ENCODE measurements around the gene UST. TPM values are rescaled to one million over a fixed set of nuclear protein-coding genes. Genes with fewer than 3 reads are reported as not detected.
"Not testable (repeated sequence)": the region's sequence is repeated elsewhere in the genome, so short reads cannot be mapped to it uniquely, and the experiment has no call there.

UST gene
- polyA plus RNA-seq, 3 donors, result 9.9 to 12.9 (median 10.8) TPM

DNA sequence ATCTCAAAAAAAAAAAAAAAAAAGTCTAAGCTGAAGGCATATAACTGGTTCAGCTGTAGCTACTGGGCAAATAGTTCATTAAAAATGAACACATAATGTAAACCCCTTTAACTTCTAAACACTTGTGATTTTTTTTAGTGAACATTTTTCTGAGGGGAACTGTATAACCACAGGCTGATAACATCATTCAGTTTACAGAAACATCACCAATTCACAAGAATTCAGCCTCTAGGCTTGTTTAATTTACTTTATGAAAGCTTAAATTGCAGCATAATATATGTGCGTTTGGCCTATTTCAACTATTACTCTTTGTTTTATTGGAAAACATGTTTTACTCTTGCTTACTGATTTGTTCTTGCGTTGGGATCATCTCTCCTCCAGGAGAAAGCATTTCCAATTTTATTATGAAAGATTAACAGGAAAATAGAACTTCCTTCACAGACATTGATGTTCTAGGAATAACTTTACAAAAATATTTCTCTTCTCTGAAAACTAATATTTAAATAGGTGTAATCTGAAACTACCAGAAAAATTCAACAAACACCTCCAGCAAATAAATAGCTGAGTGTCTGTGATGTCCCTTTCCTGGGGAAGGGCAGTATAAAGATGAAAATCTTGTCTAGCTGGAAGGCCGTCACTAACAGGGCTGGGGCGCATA, 284.5 kb downstream of the UST start:
- DNase-seq (ENCODE audit: extremely low read depth in 1 of 11, low read depth in 9 of 11, low spot score in 4 of 11), result no peak

- DNase-seq (ENCODE audit: extremely low read depth in 1 of 11, low read depth in 9 of 11, low spot score in 4 of 11), result no peak
These were observed 285.2 kb downstream of the UST start for GRCh38 chr6:149031859-149032598.

DNA sequence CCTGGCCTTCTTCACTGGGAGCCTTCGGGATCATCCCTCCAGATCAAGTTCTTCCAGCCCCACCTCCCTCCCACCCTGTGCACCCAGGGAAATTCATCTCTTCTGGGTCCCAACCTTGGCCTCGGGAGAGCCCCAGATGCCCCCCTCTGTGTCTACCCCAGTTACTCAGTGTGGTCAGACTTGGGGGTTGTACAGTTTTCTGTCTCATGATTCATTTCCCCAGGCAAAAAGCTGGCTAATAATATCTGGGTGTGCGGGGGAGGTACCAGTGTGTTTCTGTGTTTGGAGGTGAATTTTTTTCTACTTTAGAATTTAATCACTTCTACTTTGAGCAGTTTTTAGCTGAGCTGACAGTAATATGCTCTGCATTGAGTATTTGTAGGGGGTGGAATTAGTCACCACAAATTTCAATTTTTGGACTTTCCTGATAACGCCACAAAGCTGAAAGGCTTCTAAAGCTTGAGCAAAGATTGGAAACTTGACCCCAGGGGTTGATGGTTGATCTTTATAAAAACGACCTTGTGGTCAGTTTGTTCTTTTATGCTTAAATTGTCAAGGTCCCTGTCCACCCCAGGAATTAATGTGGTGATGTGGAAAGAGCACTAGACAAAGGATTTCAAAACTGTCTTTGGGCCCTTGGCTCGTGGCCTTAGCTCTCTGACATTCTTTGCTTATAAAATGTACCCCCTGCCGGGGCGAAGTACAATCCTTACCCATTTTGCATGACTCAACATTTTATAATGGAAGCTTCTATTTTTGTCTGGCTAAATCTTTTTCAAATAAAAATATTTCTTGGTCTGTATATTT, 286.0 kb downstream of the UST start:
- no peak for DNase-seq (ENCODE audit: extremely low read depth in 1 of 11, low read depth in 9 of 11, low spot score in 4 of 11)

DNA sequence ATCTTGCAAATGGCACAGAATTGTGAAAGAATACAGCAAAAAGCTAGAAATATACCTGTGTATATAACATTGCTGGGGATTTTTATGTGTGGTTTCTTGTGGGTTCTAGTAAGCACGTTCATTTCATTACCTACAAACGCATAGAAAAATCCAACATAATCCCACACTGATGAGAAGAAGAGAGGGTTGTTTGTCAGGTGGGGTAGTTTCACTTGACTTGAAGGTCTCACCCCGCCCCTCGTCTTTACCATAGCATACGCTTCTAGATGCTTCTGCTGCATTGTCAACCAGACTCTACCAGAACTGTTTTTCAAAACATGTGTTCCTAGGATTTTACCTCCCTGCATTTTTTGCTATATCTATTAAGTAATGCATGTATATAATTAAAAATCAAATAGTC, 286.6 kb downstream of the UST start:
- no peak for DNase-seq (ENCODE audit: extremely low read depth in 1 of 11, low read depth in 9 of 11, low spot score in 4 of 11)

DNA sequence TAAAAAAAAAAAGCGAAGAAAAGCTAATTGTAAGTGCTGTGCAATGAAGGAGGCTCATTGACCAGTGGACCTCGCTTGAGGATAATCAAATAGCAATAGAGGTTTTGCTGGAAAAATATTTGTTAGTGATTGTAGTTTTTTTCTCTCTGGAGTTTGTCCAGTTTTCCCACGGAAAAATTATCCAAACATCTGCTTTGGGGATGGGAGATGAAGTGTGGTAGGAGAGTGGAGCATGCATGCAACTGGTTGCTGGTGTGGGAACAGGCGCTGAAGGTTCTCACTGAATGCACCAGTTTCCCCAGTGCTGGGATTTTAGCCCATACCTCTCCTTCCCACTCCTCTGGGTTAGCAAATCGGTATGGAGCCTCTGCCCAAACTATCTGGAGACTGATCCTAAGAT, 288.9 kb downstream of the UST start:
- DNase-seq (ENCODE audit: extremely low read depth in 1 of 11, low read depth in 9 of 11, low spot score in 4 of 11), result no peak

GRCh38 chr6:149037051-149037671, 290.3 kb downstream of the UST start:
- peak in 4 of 11 donors; percentile 52 to 63 (median 58) for DNase-seq (ENCODE audit: extremely low read depth in 1 of 11, low read depth in 9 of 11, low spot score in 4 of 11)

- not testable (repeated sequence) for DNase-seq (ENCODE audit: extremely low read depth in 1 of 11, low read depth in 9 of 11, low spot score in 4 of 11)
These were observed 292.2 kb downstream of the UST start for GRCh38 chr6:149039025-149039424.

- no peak for DNase-seq (ENCODE audit: extremely low read depth in 1 of 11, low read depth in 9 of 11, low spot score in 4 of 11)
These were observed 295.1 kb downstream of the UST start for GRCh38 chr6:149041953-149042352.

DNA sequence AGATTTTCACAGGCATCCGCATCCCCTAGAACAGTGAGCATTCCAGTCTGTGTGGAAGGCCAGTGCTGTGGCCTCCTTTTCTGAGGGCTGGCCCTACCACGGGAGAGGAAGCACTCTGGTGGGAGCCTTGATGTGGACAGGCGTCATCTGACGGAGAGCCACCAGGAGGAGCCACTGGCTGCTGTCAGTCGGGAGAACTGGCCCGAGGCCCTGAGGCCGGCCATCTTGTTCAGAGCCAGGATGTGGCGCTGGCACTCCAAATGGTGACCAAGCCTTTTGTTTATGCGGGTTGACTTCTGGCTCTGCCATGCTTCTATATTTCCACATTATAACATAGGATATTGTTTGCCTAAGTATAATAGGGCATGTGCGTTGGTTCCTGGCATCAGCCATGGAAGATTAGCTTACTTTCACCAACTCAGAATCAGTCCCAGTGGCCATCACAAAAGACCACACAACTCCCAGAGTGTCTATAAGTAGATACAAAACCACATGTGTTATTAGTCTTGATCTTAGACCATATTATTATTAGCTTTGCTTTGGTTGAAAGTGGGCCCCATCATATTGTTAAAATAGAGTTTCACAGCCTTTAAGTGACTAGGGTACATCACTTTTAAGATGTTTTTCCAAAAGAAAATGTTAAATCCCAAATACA, 296.8 kb downstream of the UST start:
- DNase-seq (ENCODE audit: extremely low read depth in 1 of 11, low read depth in 9 of 11, low spot score in 4 of 11), result no peak

GRCh38 chr6:149044528-149044927, 297.7 kb downstream of the UST start:
- DNase-seq (ENCODE audit: extremely low read depth in 1 of 11, low read depth in 9 of 11, low spot score in 4 of 11), result no peak

- DNase-seq (ENCODE audit: extremely low read depth in 1 of 11, low read depth in 9 of 11, low spot score in 4 of 11), result no peak
These were observed 298.6 kb downstream of the UST start for GRCh38 chr6:149045404-149045803.

DNA sequence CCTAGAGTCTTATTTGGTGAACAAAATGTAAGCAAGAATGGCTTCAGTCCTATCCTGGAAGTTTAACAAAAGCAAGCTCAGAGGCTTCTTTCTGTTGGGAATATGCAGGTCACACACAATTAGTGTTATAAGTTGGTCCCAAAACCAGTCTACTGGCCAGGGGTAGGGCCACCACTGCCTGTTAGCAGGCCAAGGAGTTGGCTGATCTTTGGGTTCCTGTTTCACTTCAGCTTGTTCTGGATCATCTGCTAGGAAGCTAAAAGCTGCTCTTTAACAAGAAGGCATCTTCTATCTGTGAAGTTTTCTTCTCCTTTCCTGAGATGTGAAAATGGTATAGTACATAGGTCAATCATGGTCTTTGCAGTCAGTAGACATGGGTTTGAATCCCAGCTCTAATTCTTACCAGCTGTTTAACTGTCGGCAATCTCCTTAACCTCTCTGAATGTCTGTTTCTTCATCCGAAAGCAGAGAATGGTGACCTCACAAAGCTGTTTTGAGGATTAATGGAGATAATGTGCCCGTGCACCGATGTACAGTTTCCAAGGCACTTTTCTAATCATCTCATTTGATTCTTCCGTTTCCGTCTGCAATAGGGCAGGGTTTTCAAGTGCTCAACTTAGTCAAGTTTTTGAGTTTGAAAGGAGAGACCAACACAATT, 299.5 kb downstream of the UST start:
- DNase-seq (ENCODE audit: extremely low read depth in 1 of 11, low read depth in 9 of 11, low spot score in 4 of 11), result no peak

DNA sequence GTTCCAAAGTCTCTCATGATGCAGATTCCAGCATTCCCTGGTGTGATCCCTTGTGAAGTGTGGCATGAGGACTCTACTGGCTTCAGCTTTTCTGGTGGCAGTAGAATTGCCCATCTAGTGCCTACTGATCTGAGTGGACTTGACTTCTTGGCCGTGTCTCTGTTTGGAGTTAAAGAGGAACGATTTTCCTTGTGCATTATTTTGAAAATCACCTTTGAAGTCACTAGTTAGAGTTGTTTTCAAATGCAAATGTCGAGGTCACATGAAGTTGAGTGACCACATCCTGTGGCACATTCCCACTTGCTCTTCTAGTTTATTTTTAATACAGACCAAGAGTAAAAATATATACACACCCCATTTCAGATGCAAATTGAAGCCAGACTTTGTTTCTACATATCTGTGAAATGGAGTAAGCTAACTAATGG, 300.0 kb downstream of the UST start:
- no peak for DNase-seq (ENCODE audit: extremely low read depth in 1 of 11, low read depth in 9 of 11, low spot score in 4 of 11)

GRCh38 chr6:149049230-149049629, 302.4 kb downstream of the UST start:
- DNase-seq (ENCODE audit: extremely low read depth in 1 of 11, low read depth in 9 of 11, low spot score in 4 of 11), result no peak

GRCh38 chr6:149050160-149050559, 303.3 kb downstream of the UST start:
- no peak for DNase-seq (ENCODE audit: extremely low read depth in 1 of 11, low read depth in 9 of 11, low spot score in 4 of 11)

GRCh38 chr6:149052350-149053106, 305.7 kb downstream of the UST start:
- DNase-seq (ENCODE audit: extremely low read depth in 1 of 11, low read depth in 9 of 11, low spot score in 4 of 11), result no peak

- no peak for DNase-seq (ENCODE audit: extremely low read depth in 1 of 11, low read depth in 9 of 11, low spot score in 4 of 11)
These were observed 307.2 kb downstream of the UST start for GRCh38 chr6:149053848-149054558.
